AG04450 (cell line): ENCODE results near the gene TSPYL1. TPM values are rescaled to one million over a fixed set of nuclear protein-coding genes. Genes with fewer than 3 reads are reported as not detected.

ENCODE experiments used
- CTCF ChIA-PET: fragments of 300-600, 350-600 bp; formaldehyde crosslinking; extraction: SDS; loops from one replicate; lab custom pipeline; 2022; ENCODE audit warnings: antibody characterized with exemption, inconsistent platforms; lab: Charles Lee
- POLR2A ChIA-PET: fragments of 350-600 bp; formaldehyde crosslinking; extraction: SDS; loops from one replicate; lab custom pipeline; 2021; ENCODE audit warnings: antibody characterized with exemption, inconsistent platforms; lab: Yijun Ruan, JAX
- DNase-seq: peaks from one replicate; pipeline ENCODE4 v3.0.0-alpha.2; 2011; ENCODE audit warnings: low read depth, low spot score
- H3K27ac ChIP-seq: one replicate; pipeline ENCODE4 v1.5.1; 2012; ENCODE audit warnings: low read depth, low read length, control low read depth
- H3K27me3 ChIP-seq: one replicate; pipeline ENCODE4 v1.6.0; 2012; ENCODE audit warnings: low read length; ENCODE audit not compliant: control insufficient read depth, insufficient read depth
- H3K4me3 ChIP-seq: 2 replicates; pipeline ENCODE4 v1.5.1; 2011; ENCODE audit warnings: mild to moderate bottlenecking, low read depth, low read length, control low read depth
- H3K9me3 ChIP-seq: 2 replicates; pipeline ENCODE4 v1.5.1; 2012; ENCODE audit warnings: low read length; ENCODE audit not compliant: control insufficient read depth, insufficient read depth
- CTCF ChIP-seq: IDR thresholded peaks from 2 replicates; pipeline ENCODE4 v1.5.1; 2011; ENCODE audit warnings: low read depth, low read length, control low read depth, inconsistent platforms
- polyA plus RNA-seq: library from polyadenylated mRNA; depleted of rRNA; stranded (reverse); fragments of >200 nt; gene quantifications from 2 replicates; pipeline ENCODE4 v1.2.3, GENCODE V29; 2011

The TSPYL1 gene
- polyA plus RNA-seq, 1 experiment = 71.9 TPM

GRCh38 chr6:116247285-116247684 is 32.4 kb downstream of the TSPYL1 start:
- no peak for TF ChIP-seq CTCF
- H3K4me3 ChIP-seq = no peak overlapping the region
- CTCF ChIA-PET = interaction anchor here (0.6 to 1.0 kb wide), 2 partner anchors 21 to 30 kb away, joined by 3 read pairs; no protein-coding TSS in a partner anchor
- no peaks in the 10 kb centered on the region for H3K9me3 ChIP-seq
- no peaks in the 10 kb centered on the region for H3K27me3 ChIP-seq
- no peak for DNase-seq
- H3K27ac ChIP-seq = no peak overlapping the region
- POLR2A ChIA-PET = no interaction called here

GRCh38 chr6:116246089-116246488 is 33.6 kb downstream of the TSPYL1 start:
- DNase-seq = peak; percentile 52
- Histone ChIP-seq H3K27me3 (no peaks in the 10 kb centered on the region), H3K27ac (no peak overlapping the region), H3K4me3 (no peak overlapping the region), H3K9me3 (no peaks in the 10 kb centered on the region)
- ChIA-PET CTCF (interaction anchor here (1.0 to 1.9 kb wide), 2 partner anchors 23 to 29 kb away, joined by 3 to 9 read pairs; no protein-coding TSS in a partner anchor), POLR2A (no interaction called here)
- TF ChIP-seq CTCF = no peak

GRCh38 chr6:116244284-116244683 is 35.4 kb downstream of the TSPYL1 start:
- Histone ChIP-seq H3K27me3 (no peaks in the 10 kb centered on the region), H3K9me3 (no peaks in the 10 kb centered on the region), H3K4me3 (no peak overlapping the region), H3K27ac (no peak overlapping the region)
- CTCF ChIA-PET = interaction anchor here (1.4 to 1.9 kb wide), 2 partner anchors 24 to 28 kb away, joined by 4 to 9 read pairs; no protein-coding TSS in a partner anchor
- POLR2A ChIA-PET = no interaction called here
- DNase-seq = no peak
- TF ChIP-seq CTCF = no peak

GRCh38 chr6:116239856-116240255 is 39.9 kb downstream of the TSPYL1 start:
- CTCF ChIA-PET = interaction anchor here (1.2 kb wide), 1 partner anchor 22 kb away, joined by 5 read pairs; no protein-coding TSS in a partner anchor
- no peak overlapping the region for H3K4me3 ChIP-seq
- DNase-seq = no peak
- H3K27me3 ChIP-seq = no peaks in the 10 kb centered on the region
- POLR2A ChIA-PET = no interaction called here
- no peak for TF ChIP-seq CTCF
- no peaks in the 10 kb centered on the region for H3K9me3 ChIP-seq
- no peak overlapping the region for H3K27ac ChIP-seq

- DNase-seq = no peak
- Histone ChIP-seq H3K9me3 (no peaks in the 10 kb centered on the region), H3K27me3 (no peaks in the 10 kb centered on the region), H3K27ac (no peak overlapping the region), H3K4me3 (no peak overlapping the region)
- CTCF ChIA-PET = interaction anchor here (1.0 to 2.1 kb wide), 3 partner anchors 21 to 28 kb away, joined by 5 to 12 read pairs (median 6); no protein-coding TSS in a partner anchor
- POLR2A ChIA-PET = no interaction called here
- no peak for TF ChIP-seq CTCF
Observed at GRCh38 chr6:116239256-116239655, 40.5 kb downstream of the TSPYL1 start.
